SIG-M5 (cell line): ENCODE results near the gene NPLOC4.

ENCODE experiments used
- DNase-seq: peaks from one replicate; lab custom pipeline; 2025; lab: John Stamatoyannopoulos, UW

NPLOC4 gene

DNA sequence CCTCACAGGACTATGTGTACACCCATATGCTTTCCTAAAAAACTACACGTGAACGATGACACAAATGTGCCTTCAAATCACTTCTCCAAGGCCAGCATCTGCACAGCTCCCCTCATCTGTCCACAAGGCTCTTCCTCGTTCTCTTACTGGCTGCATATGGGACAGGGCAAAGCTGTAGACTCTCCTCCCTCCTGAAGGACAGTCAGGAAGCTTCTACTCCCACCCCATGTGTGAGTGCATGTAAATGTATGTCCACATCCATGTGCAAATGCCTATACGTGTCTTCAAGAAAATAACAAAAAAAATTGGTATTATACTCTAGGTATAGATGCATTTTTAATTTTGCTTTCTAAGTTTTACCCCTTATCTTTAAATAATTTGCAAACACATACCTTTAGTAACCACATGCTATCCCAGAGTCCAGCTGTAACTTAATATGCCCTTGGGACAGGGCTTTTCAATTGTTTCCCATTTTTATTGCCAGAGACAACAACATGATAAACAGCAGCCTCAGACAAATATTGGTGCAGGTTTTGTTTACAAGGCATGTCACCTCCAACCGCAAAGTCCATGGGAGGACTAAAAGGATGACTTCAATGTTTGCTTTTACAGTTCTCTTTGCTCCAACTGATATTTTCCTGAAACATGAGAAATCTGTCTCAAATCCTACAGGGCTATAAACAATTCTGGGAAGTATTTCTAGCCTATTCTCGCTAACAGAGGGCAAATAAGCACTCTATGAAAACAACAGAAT lies 53.1 kb downstream of the NPLOC4 start:
- DNase-seq, result no peak

DNA sequence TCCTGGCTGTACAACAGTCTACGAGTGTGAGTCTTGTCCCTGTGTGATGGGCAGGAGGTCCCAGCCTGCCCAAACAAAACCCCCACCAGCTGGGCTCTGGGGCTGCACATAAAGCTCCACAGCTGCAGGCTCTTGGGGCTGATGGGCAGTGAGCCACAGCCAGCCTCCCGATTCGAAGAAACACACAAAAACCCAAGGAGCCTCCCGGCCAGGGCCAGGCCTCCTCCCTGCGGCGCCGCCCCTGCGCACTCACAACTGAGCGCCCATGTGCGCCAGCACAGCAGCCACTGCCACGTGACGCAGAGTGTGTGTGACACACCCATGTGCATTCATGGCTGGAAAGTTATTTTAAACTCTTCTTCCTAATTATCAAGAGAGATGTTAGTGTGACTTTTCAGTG lies 54.2 kb downstream of the NPLOC4 start:
- DNase-seq, result no peak

GRCh38 chr17:81582341-81582740 lies 54.6 kb downstream of the NPLOC4 start:
- no peak for DNase-seq

- no peak for DNase-seq
Measured at GRCh38 chr17:81581758-81582157, 55.2 kb downstream of the NPLOC4 start.

DNA sequence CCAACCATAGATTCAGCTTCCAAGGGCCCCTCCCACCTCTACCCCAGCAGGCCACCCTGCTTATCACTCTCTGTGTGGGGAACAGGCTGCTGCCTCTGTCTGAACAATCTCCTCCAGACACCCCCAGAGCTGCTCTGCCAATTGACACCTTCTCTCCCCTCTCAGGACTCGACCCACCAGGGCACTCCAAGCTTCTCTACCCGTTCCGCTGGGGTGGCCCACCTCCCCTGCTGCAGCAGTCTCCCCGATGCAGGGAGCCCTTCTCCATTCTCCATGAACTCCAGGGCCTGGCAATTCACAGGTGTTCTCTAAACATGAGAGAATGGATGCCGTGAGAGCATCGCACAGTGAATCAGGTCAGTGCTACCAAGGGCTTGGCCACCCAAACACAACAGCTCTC lies 56.4 kb downstream of the NPLOC4 start:
- no peak for DNase-seq

DNA sequence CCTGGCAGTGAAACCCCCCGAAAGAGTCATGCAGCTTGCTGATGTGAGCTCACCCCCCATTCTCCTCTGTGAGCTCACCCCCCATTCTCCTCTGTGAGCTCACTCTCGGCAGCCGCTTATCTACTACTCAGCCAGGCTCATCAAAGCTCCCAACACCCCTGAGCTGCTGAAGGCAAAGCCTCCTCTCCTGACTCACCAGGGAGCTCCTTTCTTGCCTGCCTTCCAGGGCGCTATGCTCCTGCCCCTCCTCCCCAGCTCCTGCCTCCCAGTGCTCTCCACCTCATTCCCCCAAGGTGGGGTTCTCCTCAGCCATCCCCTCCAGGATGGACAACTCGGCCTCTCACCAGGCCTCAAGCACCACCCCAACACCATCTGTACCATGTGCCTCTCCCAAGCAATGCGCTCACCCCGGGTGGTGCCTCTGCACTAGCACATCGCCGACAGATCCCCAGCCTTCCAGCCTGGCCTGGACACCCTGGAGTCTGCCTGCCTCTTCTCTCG lies 57.0 kb downstream of the NPLOC4 start:
- DNase-seq, result no peak

DNA sequence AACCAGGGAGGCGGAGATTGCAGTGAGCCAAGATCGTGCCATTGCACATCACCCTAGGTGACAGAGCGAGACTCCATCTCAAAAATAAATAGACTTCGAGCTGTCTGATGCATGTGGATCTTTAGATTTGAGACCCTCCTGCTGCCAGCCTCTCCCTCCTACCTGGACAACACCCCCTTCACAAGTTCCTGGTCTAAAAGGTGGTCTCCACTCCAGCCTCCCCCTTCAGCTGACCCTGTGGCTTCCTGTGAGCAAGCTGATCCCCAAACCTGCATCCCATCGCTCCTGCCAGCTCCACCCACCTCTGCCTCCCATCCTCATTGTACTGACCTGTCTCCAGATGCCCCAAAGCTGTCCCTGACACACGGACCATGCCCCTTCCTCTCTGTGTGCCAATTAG lies 57.6 kb downstream of the NPLOC4 start:
- no peak for DNase-seq

DNA sequence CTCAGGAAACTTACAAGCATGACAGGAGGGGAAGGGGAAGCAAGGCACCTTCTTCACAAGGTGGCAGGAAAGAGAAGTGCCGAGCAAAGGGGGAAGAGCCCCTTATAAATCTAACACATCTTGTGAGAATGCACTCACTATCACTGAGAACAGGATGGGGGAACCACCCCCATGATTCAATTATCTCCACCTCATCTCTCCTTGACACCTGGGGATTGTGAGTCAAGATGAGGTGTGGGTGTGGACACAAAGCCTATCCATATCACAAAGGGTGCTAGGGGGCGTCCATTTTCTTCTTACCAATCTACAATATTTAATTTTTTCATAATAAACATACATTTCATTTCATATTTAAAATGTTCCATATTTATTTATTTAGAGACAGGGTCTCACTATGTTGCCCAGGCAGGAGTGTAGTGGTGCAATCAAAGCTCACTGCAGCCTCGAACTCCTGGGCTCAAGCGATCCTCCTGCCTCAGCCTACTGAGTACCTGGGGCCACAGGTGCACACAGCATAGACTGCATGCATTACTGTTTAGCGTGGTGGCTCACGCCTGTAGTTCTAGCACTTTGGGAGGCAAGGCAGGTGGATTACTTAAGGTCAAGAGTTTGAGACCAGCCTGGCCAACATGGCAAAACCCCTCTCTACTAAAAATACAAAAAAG lies 58.2 kb downstream of the NPLOC4 start:
- DNase-seq, result no peak

GRCh38 chr17:81578038-81578441 lies 58.9 kb downstream of the NPLOC4 start:
- DNase-seq, result no peak

DNA sequence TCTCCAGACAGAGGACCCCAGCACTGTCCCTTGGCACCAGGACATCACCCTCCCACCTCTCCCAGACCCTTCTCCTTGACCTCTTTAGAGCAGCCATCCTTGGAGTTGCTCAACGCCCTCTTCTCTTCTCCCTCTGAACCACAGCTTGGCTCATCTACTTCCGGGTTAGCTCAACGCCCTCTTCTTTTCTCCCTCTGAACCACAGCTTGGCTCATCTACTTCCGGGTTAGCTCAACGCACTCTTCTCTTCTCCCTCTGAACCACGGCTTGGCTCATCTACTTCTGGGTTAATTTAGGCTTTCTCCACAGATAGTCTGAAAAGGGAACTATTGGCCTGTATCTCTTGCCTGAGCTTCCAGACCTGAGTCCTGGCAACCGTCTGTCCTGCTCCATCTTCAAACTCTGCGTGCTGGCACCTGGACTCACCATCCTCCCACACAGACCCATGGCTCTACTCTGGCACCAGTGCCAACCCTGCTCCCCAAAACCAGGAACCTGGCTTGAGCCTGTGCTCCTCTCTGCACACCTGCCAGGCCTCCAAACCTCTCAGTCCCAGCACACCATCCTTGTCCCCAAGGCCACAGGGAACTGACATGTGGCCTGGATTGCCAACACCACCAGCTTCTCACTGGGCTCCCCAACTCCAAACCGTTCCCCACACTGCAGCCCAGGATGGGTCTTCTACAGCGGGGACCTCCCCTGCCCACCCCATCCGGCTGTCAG lies 59.5 kb downstream of the NPLOC4 start:
- DNase-seq, result no peak

DNA sequence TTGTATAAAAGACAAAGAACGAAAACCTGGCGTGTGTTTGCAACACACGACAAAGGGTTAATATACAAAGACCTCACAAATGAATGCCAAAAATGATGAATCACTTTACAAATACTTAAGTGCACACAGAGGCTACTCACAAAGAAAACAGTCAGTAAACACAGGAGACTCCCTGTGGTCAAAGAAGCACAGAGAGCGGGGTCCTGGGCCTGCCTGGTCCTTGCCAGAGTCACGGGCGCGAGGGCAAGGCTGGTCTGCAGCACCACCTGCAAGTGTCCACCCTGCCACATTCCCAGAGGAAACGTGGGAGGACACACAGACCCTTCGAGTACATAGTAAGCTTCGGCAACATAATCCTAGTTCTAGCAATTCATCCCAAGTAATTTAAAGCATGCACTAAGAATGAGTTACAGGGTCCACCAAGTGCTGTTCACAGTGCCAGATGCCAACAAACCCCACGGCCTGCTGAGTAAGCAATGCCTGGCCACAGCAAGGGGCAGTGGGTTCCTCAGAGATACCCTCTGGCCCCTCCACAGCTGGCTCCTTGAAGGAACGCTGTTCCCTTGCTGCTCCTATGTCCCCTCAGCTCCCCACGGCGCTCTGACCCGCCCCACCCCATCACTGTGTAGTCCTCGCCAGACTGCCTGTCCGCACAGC lies 60.2 kb downstream of the NPLOC4 start:
- DNase-seq, result no peak

DNA sequence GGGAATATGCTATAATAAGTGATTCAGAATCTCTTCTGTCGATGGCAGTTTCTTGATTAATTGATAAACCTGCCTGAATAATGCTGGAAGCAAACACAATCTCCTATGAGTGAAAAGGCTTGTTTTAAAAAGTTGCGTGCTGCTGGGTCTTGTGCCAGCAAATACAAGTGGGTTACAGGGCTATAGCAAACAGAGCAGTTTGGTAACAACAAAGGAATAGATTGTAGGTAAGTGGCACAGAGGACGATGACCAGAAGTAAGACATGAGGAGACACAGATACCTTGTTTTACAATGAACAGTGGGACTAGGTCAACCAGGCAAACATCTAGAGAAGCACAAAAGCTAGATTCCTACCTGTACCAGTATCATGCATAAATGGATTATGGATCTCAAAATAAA lies 61.1 kb downstream of the NPLOC4 start:
- no peak for DNase-seq

- DNase-seq, result no peak
Measured at GRCh38 chr17:81574643-81574956, 62.3 kb downstream of the NPLOC4 start.

- no peak for DNase-seq
Measured at GRCh38 chr17:81573794-81574642, 62.9 kb downstream of the NPLOC4 start.

GRCh38 chr17:81572563-81573168 lies 64.2 kb downstream of the NPLOC4 start:
- DNase-seq, result no peak

DNA sequence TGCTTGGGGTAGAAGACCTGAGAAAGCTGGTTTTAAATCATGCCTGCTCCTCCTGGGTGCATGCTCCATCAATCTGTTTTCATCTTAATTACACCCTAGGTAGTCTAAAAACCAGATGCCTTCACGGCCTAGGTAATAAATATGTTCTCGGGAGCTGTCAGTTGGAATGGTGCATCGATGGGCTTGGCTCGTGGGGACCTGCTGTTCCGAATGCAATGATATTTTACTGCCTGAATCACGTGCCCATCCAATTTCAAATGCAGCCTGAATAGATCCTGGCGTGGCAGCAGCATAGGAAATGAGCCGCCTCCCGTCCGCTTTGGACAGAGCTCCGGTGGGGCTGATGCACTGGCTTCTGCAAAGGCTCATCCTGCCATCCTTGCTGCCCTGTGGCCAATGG lies 65.9 kb downstream of the NPLOC4 start:
- no peak for DNase-seq

DNA sequence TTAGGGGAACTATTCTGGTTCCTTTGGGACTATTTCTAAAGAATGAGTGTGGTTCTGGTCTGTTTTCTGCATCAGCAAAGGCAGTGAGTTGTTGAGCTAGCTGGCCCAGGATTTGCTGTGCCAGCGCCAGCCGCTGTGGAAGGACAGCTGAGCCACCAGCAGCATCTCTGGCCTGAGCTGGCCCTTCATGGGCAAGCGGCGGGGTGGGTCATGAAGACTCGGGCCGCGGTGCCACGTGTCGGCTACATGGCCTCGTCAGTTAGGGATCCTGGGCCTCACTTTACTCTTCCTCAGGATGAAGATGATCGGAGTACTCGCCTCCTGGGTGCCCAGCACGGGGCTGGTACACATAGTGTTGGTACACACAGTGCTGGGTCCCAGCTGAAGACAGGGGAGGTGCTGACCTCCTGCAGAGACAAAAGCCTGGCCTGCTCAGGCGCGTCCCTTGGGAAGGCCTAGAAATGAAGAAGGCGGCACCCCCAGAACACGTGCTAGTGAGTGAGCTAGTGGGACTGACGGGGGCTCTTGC lies 66.9 kb downstream of the NPLOC4 start:
- no peak for DNase-seq

GRCh38 chr17:81568416-81568815 lies 68.5 kb downstream of the NPLOC4 start:
- no peak for DNase-seq

GRCh38 chr17:81567191-81567590 lies 69.7 kb downstream of the NPLOC4 start:
- DNase-seq, result no peak

DNA sequence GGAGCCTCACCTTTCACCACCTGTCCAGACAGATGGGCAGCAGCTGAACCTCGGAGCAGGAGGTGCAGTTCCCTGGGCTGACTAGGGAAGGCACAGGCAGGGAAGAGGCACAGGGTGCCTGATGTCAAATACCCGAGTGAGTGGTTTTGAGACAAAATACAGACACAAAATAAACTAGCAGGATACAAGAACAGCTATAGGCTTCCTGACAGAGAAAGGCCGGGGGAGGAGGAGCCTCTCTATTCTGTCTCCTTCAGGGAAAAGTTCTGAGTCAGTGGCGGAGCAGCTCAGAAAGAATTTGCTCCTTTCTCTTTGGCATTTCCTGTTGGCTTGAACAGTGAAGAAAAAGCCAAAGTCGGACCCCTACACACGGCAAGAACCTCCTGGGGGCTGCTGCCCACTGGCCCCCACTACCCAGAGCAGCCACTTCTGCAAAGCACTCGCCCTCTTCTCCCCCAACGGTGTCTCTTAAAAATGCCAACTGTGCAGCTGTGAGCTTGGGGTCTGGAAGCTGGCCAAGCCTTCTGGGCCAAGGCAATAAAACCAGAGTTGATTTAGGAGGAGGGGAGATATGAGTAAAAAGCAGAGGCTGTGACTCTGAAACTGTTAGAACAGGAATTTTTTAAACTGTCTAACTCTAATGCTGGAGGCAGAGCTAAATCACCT lies 70.3 kb downstream of the NPLOC4 start:
- DNase-seq, result no peak
